ENCODE data around the gene TMEM141. TPM values are rescaled to one million over a fixed set of nuclear protein-coding genes. Genes with fewer than 3 reads are reported as not detected.

Gene TMEM141
- total RNA-seq, 2 experiments from 2014 or later: 43.2 to 70.2 TPM

- no peak for DNase-seq (ENCODE audit: low spot score)
- no peaks in the 10 kb centered on the region for H3K79me2 ChIP-seq (ENCODE audit: insufficient read depth, low read depth, low read length)
- no peaks in the 10 kb centered on the region for H3K4me1 ChIP-seq (ENCODE audit: insufficient read depth, low read length, poor library complexity, severe bottlenecking)
- TF ChIP-seq EZH2phosphoT487 (IDR thresholded peaks at IDR 0.05; ENCODE audit: borderline replicate concordance, low read depth, low read length): no peak
- TF ChIP-seq CTCF (conservative IDR thresholded peaks at IDR 0.05; ENCODE audit: low read length): no peak
- H3K27ac ChIP-seq (ENCODE audit: low read depth, low read length, poor library complexity, severe bottlenecking): no peak overlapping the region
- H3K36me3 ChIP-seq (ENCODE audit: insufficient read depth, low read length): peaks cover 73% of the 10 kb centered on the region
- H4K20me1 ChIP-seq (ENCODE audit: insufficient read depth, low read length): no peaks in the 10 kb centered on the region
- BruUV-seq (replicated peaks): no TSS peak
- H3K9me3 ChIP-seq (ENCODE audit: low read length): no peaks in the 10 kb centered on the region
- no peak overlapping the region for H3K4me2 ChIP-seq (ENCODE audit: low read length)
- intact Hi-C loops (cut with micrococcal nuclease; ENCODE audit: unreplicated experiment): no loop called here
- no peak overlapping the region for H2AFZ ChIP-seq (ENCODE audit: low read length)
- H3K9me2 ChIP-seq (ENCODE audit: insufficient read depth, low read length): no peaks in the 10 kb centered on the region
- POLR2A ChIA-PET: no interaction called here
- CTCF ChIA-PET (ENCODE audit: unreplicated experiment): no interaction called here
- H3K4me3 ChIP-seq (ENCODE audit: low read depth, low read length, poor library complexity, severe bottlenecking): no peak overlapping the region
These were observed 34.4 kb downstream of the TMEM141 start for GRCh38 chr9:136825295-136826187.

GRCh38 chr9:136826188-136826541 lies 35.0 kb downstream of the TMEM141 start:
- H3K4me1 ChIP-seq (ENCODE audit: insufficient read depth, low read length, poor library complexity, severe bottlenecking): no peaks in the 10 kb centered on the region
- H3K36me3 ChIP-seq (ENCODE audit: insufficient read depth, low read length): peaks cover 75% of the 10 kb centered on the region
- no peak overlapping the region for H2AFZ ChIP-seq (ENCODE audit: low read length)
- H3K4me2 ChIP-seq (ENCODE audit: low read length): no peak overlapping the region
- no peaks in the 10 kb centered on the region for H3K9me2 ChIP-seq (ENCODE audit: insufficient read depth, low read length)
- BruUV-seq (replicated peaks): no TSS peak
- POLR2A ChIA-PET: interaction anchor here (1.0 kb wide), 1 partner anchor 10 kb away, joined by 3 read pairs; no protein-coding TSS in a partner anchor
- no peaks in the 10 kb centered on the region for H3K9me3 ChIP-seq (ENCODE audit: low read length)
- TF ChIP-seq EZH2phosphoT487 (IDR thresholded peaks at IDR 0.05; ENCODE audit: borderline replicate concordance, low read depth, low read length) (no peak), CTCF (conservative IDR thresholded peaks at IDR 0.05; ENCODE audit: low read length) (no peak)
- H4K20me1 ChIP-seq (ENCODE audit: insufficient read depth, low read length): no peaks in the 10 kb centered on the region
- H3K4me3 ChIP-seq (ENCODE audit: low read depth, low read length, poor library complexity, severe bottlenecking): no peak overlapping the region
- no peak for DNase-seq (ENCODE audit: low spot score)
- intact Hi-C loops (cut with micrococcal nuclease; ENCODE audit: unreplicated experiment): no loop called here
- CTCF ChIA-PET (ENCODE audit: unreplicated experiment): no interaction called here
- no peaks in the 10 kb centered on the region for H3K79me2 ChIP-seq (ENCODE audit: insufficient read depth, low read depth, low read length)
- no peak overlapping the region for H3K27ac ChIP-seq (ENCODE audit: low read depth, low read length, poor library complexity, severe bottlenecking)
